ENCODE results near the gene CYP3A7.
"Not testable (repeated sequence)": the region's sequence is repeated elsewhere in the genome, so short reads cannot be mapped to it uniquely, and the experiment has no call there.

The CYP3A7 gene

DNA sequence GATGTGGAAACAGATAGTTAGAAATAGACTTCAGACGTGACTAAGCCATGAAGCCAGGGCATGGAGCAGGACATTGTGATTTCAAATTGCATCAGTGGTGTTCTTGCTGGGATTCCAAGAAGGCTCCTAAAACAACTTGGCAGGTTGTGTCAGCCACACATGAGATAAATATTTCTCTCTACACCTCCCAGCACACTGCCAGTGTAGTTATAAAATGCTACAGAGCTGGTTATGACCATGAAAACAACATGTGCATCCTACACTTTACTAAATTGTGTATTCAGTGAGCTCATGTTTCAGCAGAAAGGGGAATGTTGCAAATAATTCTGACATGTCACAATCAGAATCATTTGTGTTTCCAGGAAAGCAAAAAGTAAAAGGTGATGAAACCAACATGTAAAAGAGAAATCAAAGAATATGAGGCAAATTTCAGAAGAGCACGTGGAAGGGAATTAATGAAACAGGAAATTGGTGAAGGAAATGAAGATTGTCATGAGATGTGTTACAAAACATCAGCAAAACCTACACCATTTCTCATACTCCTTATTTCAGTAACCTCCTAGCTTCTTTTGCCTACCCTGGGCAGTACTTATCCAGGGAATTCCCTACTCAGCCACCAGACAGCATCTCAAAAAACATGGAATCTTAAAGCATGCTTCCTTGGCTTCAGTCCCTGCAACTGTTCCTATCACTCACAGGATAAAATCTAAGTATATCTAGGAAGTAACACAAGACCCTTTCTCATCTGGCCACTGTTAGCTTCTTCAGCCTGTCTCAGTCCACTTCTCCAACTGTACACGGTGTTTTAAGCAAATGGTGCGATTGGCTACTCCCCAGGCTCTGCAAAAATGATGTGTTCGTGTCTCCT lies 5.8 kb upstream of the CYP3A7 start:
- DNase-seq, result peak; percentile 13

DNA sequence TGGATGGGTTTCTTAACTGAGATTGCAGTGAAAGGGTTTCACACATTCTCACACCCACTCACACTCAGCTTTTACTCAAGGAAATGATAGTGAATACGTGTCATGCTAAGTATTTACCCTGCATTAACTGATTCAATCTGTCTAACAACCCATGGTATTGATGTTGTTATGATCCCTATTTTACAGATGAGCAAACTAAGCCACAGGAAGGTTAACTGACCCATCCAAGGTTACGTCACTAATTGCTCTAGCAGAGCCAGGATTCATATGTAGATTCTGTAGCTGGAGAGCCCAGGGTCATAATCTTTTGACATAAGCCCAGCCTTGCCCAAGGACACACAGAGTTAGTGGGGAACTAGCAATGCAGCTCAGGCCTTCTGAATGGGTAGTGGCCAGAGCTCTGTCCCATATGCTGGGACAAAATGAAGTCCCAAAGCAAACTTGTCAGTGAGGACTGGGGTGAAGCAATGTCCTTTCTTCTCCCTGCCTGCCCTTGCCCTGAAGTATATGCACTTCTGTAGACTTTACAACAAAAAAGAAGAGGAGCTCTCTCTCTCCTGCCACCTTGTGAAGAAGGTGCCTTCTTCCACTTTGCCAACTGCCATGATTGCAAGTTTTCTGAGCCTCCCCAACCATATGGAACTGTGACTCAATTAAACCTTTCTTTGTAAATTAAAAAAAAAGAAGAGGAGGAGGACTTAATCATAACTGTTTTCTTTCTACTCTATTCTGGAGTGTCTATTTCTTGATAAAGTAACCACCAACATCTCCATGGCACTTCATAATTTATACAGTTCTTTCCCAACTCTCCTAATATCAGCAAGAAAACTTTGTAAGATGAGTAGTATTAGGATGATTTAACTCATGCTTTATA lies 4.9 kb upstream of the CYP3A7 start:
- DNase-seq, result no peak

DNA sequence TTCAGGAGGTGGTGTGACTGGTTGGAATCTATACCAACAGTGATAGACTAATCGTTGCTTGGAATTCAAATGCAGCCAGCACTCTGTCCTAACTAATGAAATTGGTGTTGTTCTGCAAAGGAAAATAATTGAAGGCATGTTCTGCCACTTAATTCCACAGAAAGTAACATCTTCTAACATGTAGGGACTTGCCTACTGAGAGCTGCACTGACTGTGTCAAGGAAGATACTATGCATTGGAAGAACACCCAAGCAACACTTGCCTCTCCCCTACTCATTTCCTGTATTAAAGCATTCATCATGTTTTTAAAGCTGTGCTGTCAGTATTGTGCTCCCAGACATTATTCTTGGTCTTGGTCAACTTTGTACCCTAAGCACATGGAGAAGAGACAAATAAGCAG lies 2.7 kb upstream of the CYP3A7 start:
- DNase-seq, result no peak

DNA sequence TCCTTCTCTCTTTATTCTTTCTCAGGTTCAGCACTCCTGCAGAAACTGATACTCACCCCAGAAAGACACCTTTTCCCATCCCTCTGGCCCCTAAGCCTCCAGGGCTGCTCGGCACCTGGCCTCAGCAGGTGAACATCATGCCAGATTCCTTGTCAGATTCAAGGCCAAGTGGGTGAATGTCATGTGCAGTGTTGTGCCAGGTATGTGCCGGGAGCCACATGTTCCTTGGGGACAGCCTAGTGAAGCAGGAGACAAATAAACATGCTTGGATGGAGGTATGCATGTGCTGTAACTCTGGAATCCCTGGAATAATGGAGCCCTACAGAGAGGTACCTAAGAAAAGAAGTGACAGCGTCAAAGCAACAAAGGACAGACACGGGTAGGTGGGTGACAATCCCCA lies 1.7 kb upstream of the CYP3A7 start:
- not testable (repeated sequence) for DNase-seq

DNA sequence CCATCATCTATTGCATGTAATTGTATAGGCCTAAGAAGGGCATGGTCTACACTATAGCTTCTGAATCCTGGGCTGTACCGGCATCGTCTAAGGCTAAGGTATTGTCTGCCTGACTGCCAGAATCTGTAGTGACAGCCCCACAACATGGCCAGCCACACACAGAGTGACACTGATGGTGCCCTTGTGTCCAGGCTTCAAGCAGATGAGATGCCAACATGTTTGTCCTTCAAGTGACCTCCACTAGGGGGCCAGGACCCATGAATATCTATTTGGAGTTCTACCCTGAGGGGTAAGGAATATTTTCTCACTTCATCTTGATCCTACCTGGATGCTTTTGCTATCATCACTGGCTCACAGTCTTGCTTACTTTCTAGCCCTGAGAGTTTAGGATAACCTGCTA lies 1.5 kb downstream of the CYP3A7 start:
- DNase-seq, result peak; percentile 23

DNA sequence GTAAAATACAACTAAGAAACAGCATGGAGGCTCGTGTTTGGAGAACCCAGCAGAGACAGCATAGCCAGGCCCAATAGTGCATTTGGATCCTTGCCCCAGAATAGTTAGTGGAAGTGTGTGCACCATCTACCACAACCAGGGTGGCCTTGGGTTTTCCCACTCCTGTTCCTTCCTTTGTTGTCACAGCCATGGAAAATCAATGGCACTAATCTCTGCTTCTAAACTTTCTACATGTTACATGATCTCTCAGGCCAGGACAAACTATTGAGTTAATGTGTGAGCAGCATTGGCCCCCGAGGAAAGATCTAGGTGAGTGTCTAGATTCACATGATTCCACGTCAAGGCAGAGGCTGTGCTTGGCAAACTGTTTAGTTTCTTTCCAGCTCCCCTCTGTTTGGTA lies 2.0 kb downstream of the CYP3A7 start:
- DNase-seq, result no peak

DNA sequence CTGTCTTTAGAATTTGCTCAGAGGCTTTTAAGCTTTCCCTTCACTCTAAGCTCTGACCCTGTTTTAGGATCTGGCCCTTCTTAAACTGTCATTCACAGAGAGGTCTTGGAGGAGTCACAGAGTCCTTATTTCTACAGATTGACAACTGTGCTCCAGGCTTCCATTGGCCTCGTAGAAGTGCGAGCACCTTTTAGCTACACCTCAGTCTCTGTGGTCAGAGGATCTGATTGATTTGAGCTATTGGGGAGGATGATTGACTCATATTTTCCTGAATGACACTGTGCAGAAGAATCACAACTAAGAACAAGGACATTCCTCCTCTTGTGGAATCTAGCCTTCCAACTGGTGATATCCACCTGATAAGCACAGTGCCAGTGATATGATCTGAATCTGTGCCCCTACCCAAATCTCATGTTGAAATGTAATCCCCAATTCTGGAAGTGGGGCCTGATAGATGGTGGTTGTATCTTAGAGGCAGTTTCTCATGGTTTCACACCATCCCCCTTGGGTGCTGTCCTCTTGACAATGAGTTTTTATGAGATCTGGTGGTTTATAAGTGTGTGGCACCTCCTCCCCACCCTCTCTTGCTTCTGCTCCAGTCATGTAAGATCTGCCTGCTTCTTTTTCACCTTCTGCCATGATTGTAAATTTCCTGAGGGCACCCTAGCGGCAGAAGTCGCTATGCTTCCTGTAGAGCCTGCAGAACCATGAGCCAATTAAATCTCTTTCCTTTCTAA lies 3.2 kb downstream of the CYP3A7 start:
- DNase-seq, result peak; percentile 26

DNA sequence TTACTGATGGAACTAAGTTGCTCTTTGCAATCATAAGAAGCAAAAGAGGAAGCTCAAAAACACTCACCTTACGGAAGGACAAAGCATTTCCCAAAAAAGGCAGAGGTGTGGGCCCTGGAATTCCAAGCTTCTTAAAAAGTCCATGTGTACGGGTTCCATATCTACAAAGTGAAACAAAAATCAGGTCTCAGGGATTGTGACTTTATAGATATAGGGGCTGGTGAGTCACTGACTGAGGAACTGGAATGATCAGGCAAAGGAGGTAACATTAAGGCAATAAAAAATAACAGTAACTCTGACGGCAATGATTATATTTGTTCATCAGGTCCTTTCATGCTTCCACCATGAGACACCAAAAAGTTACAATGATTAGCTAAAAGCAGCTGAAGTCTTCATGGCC lies 4.0 kb downstream of the CYP3A7 start:
- no peak for DNase-seq

DNA sequence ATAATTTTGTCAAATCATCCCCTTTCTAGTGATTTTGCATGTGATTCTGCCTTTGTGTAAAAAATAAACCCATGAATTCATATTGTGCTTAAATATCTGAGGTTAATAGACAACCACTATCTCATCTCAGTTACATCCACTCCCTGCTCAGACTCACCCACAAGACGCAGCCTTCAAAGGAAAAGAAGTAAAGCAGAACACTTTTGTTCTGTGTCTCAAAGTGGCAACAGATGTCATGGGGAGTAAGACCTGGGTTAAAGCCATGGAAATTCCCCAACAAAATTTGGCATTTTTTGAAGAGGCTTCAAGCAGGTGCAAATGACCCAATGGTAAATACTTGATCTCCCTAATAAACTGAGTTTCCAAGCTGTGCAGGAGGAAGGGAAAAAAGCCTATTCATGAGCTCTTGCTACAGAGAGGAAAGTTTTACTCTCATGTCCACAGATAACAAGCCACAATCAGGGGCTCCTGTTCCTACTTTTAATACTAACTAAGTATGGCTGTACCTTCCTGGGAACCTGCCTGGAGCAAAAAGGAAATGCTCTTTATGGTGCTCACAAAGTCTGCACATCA lies 4.7 kb downstream of the CYP3A7 start:
- no peak for DNase-seq

DNA sequence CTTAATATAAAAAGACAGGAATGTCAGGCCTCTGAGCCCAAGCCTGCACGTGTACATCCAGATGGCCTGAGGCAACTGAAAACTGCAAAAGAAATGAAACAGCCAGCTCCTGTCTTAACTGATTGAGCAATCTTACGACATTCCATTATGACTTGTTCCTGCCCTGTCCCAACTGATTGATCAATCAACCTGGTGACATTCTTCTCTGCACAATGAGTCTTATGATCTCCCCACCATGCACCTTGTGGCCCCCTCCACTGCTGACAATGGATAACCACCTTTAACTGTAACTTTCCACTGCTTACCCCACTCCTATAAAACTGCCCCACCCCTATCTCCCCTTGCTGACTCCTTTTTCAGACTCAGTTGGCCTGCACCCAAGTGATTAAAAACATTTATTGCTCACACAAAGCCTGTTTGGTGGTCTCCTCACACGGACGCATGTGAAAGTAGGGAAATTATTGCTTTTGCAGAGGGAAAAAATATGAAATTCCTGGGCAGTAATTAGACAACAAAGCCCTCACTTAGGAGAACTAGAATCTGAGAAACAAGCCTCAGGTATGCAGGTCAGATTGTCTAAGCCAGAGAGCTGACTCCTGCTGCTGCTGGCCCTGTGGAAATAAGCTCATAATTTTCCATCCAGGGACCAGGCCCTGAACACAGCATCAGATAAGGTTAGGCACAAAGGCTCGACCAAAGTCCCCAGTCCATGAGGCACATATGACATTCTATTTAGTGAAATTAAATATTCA lies 5.3 kb downstream of the CYP3A7 start:
- no peak for DNase-seq

DNA sequence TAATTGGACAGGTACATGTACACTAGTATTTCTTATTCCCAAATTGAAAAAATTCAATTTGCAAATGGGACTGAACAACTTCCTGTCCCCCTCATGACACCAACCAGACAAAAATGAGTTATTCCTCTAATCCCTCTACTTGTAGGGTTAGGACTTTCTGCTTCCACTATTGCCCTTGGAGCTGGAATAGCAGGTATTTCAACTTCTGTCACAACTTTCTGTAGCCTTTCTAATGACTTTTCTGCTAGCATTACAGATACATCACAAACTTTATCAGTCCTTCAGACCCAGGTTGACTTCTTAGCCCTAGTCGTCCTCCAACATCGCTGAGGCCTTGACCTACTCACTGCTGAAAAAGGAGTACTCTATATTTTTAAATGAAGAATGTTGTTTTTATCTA lies 6.4 kb downstream of the CYP3A7 start:
- DNase-seq, result no peak

DNA sequence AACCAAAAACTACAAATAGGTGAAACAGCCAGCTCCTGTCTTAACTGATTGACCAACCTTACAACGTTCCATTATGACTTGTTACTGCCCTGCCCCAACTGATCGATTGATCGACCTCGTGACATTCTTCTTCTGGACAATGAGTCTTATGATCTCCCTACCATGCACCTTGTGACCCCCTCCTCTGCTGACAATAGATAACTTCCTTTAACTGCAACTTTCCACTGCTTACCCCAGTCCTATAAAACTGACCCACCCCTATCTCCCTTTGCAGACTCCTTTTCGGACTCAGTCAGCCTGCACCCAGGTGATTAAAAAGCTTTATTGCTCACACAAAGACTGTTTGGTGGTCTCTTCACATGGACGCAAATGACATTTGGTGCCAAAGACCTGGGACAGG lies 11.8 kb downstream of the CYP3A7 start:
- not testable (repeated sequence) for DNase-seq

DNA sequence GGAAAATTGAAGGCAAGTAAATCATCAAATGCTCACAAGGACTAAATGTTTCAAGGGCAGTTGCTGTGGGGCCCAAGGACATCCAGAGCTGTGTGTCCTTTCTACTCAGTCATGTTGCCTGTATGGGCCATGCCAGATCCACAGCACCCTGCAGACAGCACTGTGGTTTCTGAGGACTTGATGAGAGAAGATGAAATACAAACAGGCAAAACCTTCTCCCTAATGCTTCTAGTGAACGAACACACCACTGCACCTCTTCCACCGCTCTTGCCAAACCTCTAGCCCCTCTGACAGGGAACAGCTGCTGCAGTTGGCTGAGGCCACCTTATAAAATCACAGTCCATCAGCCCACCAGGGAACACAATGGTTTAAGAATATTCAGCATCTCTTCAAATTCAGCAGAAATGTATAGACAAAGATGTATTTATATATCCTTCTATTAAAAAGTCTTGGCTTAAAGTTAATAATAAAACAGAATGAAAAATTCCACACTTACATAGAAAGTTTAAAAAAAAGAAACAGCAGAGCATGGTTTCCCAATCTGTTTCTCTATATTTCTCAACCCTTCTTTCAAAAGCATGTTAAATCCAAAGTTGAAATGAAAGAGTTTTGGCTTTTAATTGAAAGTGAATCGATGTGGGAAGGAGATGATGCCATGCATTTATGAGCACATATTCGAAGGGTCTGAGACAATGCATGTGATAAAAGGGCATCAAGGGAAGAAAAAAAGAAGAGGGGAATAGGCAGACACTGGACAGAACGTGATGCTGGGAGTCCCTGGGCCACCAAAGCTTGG lies 14.0 kb downstream of the CYP3A7 start:
- DNase-seq, result no peak

DNA sequence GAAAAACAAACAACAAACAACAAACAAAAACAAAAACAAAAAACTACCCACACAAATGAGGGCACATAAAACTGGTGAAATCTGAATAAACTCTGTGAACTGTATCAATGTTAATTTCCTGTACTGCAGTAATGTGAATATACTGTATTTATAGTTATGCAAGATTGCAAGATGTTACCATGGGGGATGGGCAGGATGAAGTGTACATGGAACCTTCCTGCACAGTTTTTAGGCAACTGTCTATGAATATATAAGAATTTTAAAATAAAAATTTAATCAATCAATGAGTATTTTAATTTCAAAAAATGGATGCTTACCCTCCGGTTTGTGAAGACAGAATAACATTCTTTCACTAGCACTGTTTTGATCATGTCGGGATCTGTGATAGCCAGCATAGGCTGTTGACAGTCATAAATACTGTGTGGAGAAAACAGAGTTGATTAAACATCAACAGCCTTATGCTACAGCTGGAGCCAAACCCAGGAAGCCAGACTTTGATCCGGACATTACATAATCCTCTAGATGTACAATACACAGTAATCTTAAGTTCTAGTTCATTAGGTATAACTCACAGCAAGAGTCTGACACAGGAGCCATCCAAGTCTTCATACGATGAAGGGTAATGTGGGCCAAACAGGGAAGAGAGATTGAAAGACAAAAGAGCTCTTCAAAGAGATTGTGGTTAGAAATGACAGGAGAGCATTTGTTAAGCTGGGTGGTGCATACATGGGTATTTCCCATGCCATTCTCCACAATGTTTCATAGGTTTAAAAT lies 14.8 kb downstream of the CYP3A7 start:
- no peak for DNase-seq

DNA sequence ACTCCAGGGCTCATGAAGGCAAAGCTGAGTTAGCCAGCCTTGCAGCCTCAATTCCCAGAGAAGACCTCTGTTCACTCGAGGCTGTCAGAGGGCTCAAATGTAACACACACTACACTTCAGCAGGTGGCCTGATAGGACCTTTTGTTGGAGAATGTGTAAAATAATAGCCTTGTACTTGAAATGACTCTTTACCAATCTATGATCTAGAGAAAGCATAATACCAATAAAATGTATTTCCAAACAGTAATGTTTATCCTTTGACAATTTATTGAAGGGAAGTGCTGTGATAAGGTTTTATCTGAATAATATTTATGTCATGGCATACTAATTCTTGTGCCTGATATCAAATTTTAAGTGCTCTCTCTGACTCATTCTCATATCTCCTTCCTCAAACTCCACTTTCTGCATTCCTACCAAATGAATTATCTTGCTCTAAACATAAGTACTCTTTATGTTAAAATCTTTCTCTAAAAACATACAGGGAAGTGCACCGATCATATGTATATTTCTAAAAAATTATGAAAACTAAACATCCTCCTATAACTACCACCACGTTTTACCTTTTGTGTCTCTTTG lies 20.9 kb downstream of the CYP3A7 start:
- no peak for DNase-seq

DNA sequence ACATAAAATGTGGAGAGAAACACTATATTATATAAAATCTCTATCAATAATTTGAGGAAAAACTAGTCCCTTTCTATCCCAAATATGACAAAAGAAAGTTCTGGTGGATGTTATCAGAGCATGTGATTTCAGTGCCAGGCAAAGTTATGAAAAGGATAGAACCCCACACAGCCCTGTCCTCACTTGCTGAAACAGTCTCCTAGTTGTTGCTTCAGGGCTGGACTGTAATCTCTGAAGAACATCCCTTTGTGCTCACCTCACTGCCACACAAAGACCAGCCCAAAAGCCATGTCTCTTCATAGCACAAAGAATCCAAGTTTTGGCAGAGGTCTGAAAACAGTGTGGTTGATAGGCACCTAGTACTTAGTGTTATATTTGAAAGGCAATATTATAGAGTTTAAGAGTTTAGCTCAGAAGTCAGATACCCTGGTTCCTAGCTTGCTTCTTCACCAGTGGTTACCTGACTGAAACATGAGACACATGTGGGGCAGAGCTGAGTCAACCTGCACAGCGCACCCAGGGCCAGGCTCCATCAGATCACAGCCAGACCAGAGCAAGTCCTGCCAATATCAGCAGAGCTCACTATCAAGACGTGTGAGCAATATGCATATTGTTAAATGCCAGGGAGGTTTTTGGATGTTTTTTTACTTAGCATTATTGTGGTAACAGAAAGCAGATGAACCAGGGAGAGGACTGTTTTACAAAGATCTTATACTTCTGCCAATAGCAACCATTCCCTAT lies 25.0 kb downstream of the CYP3A7 start:
- DNase-seq, result no peak

DNA sequence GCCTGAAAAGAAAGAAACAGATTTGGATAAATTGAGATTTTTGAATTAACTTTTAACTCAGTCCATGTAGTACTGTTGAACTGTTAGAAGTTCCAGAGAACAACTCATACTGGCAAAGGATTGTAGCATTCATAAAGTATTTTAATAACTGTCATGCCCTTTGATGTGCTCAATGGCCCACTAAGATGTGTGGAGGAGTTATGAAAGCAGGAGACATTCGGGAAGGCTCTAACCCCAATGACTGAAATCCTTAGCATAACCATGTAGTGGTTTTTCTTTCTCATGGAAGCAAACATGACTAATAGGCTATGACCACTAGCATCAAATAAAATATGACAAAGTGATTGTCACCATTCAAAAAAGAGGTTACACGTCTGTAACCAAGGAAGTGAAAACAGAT lies 25.7 kb downstream of the CYP3A7 start:
- no peak for DNase-seq

DNA sequence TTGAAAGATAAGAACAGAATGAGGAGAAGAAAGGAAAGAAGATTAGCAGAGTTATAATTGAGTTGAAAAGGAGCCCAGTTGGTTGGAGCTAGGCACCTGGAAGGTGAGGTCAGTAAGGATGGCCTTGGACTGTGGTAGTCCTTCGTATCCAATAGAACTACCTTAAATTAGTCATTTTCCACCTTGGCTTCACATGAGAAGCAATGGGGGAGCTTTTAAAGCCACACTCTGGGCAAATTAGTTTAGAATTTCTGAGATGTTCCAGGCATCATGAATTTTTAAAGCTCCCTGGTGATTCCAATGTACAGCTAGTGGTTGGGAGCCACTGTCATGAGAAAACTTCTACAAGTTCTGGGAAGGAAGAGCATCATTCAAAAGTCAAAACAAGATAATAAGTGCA lies 27.9 kb downstream of the CYP3A7 start:
- no peak for DNase-seq

DNA sequence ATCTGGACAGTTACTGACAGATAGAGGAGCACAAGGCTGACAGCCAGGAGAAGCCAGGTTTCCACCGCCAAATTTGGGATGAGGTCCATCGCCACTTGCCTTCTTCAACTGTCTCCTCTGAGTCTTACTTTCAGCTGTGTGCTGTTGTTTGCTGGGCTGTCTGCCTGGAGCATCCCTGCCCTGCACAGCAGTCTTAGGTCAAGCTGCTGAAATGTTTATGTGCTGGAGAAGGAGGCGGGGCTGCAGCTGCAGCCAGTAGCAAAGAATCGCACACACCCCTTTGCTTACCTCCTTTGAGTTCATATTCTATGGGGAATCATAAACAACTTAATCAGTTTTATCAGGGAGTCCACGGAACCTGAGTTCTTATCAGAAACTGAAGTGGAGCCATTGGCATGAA lies 35.0 kb downstream of the CYP3A7 start:
- no peak for DNase-seq
